Measurements from ENCODE around the gene TEPSIN. TPM values are rescaled to one million over a fixed set of nuclear protein-coding genes. Genes with fewer than 3 reads are reported as not detected.

Gene TEPSIN
- total RNA-seq, 4 donors from 2014 or later: 38.0 to 156 (median 79.4) TPM

GRCh38 chr17:81209141-81209540, 29.7 kb downstream of the TEPSIN start:
- no peak overlapping the region for H3K4me3 ChIP-seq
- H3K36me3 ChIP-seq: no peaks in the 10 kb centered on the region
- no peaks in the 10 kb centered on the region for H3K4me1 ChIP-seq
- H3K27ac ChIP-seq: no peak overlapping the region
- no peak for DNase-seq
- TF ChIP-seq, protein P1, sequence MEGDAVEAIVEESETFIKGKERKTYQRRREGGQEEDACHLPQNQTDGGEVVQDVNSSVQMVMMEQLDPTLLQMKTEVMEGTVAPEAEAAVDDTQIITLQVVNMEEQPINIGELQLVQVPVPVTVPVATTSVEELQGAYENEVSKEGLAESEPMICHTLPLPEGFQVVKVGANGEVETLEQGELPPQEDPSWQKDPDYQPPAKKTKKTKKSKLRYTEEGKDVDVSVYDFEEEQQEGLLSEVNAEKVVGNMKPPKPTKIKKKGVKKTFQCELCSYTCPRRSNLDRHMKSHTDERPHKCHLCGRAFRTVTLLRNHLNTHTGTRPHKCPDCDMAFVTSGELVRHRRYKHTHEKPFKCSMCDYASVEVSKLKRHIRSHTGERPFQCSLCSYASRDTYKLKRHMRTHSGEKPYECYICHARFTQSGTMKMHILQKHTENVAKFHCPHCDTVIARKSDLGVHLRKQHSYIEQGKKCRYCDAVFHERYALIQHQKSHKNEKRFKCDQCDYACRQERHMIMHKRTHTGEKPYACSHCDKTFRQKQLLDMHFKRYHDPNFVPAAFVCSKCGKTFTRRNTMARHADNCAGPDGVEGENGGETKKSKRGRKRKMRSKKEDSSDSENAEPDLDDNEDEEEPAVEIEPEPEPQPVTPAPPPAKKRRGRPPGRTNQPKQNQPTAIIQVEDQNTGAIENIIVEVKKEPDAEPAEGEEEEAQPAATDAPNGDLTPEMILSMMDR (IDR thresholded peaks at IDR 0.05): no peak
- no peak for TF ChIP-seq POLR2A (IDR thresholded peaks at IDR 0.05)
- H3K27me3 ChIP-seq: no peaks in the 10 kb centered on the region
- H3K9me3 ChIP-seq: no peaks in the 10 kb centered on the region

DNA sequence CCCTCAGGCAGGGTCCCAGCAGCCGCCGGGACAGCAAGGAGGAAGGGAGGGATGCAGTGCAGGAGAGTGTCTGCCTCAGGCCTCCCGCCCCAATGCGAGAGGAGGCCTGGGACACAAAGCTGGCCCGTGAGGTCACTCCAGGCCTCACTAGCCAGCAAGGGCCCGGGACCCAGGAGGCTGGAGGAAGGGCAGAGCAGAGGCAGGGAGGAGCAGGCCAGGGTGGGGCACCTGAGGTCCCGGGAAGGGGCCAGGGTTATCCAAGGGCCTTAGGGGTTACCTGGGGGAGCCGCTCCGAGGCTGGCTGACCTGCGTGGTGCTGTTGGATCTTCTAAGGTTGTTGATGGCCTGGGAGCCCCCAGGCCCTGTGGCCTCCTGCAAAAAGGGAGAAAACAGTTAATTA, 30.2 kb downstream of the TEPSIN start:
- TF ChIP-seq, protein P1 (IDR thresholded peaks at IDR 0.05): no peak
- TF ChIP-seq POLR2A (IDR thresholded peaks at IDR 0.05): no peak
- no peaks in the 10 kb centered on the region for H3K27me3 ChIP-seq
- no peaks in the 10 kb centered on the region for H3K9me3 ChIP-seq
- H3K27ac ChIP-seq: no peak overlapping the region
- H3K4me3 ChIP-seq: no peak overlapping the region
- no peaks in the 10 kb centered on the region for H3K36me3 ChIP-seq
- no peak for DNase-seq
- H3K4me1 ChIP-seq: no peaks in the 10 kb centered on the region

DNA sequence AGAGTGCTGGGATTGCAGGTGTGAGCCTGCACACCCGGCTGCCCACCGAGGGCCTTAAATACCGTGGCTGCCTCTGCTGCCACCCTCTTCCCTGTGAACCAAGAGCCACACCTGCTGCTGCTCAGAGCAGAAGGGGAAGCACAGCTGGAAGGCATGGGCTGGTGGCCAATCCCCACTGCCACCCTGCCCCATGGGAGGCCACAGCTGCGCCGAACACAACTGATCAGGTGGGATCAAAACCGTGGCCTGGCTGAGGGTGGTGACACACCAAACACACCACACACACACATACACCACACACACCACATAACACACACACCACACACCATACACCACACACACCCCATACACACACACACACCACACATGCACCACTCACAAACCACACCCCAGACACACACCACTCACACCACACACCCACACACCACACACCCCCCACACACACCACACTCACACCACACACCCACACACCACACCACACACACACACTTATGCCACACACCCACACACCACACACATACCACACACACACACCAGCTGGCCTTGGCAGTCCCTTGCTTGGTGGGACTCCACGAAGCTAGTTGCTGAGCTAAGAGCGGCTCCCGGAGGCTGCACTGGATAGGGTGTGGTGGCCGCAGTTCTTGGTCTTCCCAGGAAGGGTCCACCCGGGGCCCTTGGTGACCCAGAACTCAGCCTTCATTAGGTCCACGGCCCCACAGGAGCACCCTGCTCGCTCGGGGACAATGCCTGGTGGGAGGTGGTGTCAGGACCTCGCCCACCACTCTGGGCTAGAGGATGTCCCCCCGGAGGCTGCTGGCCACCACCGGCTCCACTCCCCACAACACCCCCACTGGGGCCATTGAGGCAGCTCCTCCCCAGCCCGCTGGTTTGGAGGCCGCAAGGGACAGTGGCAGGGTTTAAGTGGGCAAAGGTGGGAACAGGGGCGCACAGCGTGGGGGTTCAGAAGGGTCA, 31.0 kb downstream of the TEPSIN start:
- Histone ChIP-seq H3K36me3 (no peaks in the 10 kb centered on the region), H3K27me3 (no peaks in the 10 kb centered on the region), H3K9me3 (no peaks in the 10 kb centered on the region), H3K4me3 (no peak overlapping the region), H3K27ac (no peak overlapping the region), H3K4me1 (no peaks in the 10 kb centered on the region)
- no peak for DNase-seq
- TF ChIP-seq, protein P1 (IDR thresholded peaks at IDR 0.05): no peak
- TF ChIP-seq POLR2A (IDR thresholded peaks at IDR 0.05): no peak

- Histone ChIP-seq H3K36me3 (no peaks in the 10 kb centered on the region), H3K27me3 (no peaks in the 10 kb centered on the region), H3K9me3 (no peaks in the 10 kb centered on the region), H3K4me3 (no peak overlapping the region), H3K27ac (no peak overlapping the region), H3K4me1 (no peaks in the 10 kb centered on the region)
- DNase-seq: no peak
- TF ChIP-seq POLR2A (IDR thresholded peaks at IDR 0.05): no peak
- TF ChIP-seq, protein P1 (IDR thresholded peaks at IDR 0.05): no peak
These were observed 32.2 kb downstream of the TEPSIN start for GRCh38 chr17:81206657-81207056.

- no peaks in the 10 kb centered on the region for H3K27me3 ChIP-seq
- DNase-seq: no peak
- H3K36me3 ChIP-seq: no peaks in the 10 kb centered on the region
- no peak for TF ChIP-seq POLR2A (IDR thresholded peaks at IDR 0.05)
- TF ChIP-seq, protein P1 (IDR thresholded peaks at IDR 0.05): no peak
- no peak overlapping the region for H3K4me3 ChIP-seq
- no peaks in the 10 kb centered on the region for H3K4me1 ChIP-seq
- no peaks in the 10 kb centered on the region for H3K9me3 ChIP-seq
- H3K27ac ChIP-seq: no peak overlapping the region
These were observed 32.7 kb downstream of the TEPSIN start for GRCh38 chr17:81206166-81206565.

All from Peyer's patch (tissue), 4 donors.